GM18951 (cell line): Measurements from ENCODE around the gene APBA3.
A peak's percentile ranks its signal among the peaks of the same experiment; 100 is the strongest.

ENCODE experiments used
- POLR2A ChIP-seq: IDR thresholded peaks from 4 replicates; pipeline ENCODE4 v1.6.1; 2011; ENCODE audit warnings: mild to moderate bottlenecking; ENCODE audit not compliant: insufficient read length, insufficient read depth; ENCODE audit errors: extremely low read depth
- in situ Hi-C: fragments of 300-500 bp; cut with MboI; formaldehyde crosslinking; loops from one replicate; pipeline ENCODE4 v1.12.0; 2022; ENCODE audit warnings: low sequenced_read_pairs, mixed read lengths, inconsistent platforms; ENCODE audit not compliant: unreplicated experiment

Gene APBA3

GRCh38 chr19:3761382-3762129 is at the start of gene APBA3:
APBA3 (minus strand) TSS chr19:3761692; CDS start chr19:3760264, 1,428 bp downstream.
- peak; percentile 95 for TF ChIP-seq POLR2A
- in situ Hi-C loops, result no loop called here

- in situ Hi-C loops, result no loop called here
- TF ChIP-seq POLR2A, result no peak
These were observed 49.3 kb upstream of the APBA3 start for GRCh38 chr19:3810708-3811355.

DNA sequence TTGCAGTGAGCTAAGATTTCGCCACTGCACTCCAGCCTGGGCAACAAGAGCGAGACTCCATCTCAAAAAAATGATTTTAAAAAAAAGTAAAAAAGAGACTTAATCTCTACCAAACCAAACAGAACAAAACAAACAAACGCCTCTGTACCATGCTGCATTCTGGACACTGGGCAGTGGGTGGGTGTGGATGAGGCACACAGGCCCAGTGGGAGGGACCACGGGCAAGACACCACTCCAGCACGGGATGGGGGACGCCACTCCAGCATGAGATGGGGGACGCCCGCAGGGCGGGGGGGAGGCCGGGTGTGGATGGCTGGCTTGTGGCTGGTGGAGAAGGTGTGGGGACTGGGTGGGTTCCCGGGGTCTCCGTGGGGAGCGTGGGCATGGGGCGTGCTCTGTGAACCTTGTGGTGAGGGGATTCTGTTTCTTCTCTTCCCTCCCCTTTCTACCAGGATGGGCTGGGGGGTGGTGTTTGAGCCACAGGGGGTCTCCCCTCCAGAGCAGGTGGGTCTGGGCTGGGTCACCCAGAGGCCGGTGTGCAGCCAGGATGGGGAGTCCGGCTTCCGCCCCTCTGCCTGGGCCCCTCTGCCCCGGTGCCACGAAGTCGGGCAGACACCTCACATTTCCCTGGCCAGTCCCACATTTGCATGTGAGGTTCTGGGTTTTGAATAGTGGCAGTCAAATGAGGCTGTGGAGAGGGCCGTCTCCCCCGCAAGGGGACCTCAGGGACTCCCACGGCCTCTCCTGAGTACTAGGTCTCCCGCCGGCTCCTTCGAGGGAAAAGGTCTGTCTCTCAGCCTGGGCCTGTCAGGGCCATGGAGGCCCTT is 48.6 kb upstream of the APBA3 start:
- in situ Hi-C loops, result no loop called here
- peak; percentile 33 for TF ChIP-seq POLR2A

GRCh38 chr19:3808420-3809143 is 47.1 kb upstream of the APBA3 start:
- TF ChIP-seq POLR2A, result no peak
- in situ Hi-C loops, result no loop called here

- in situ Hi-C loops, result no loop called here
- TF ChIP-seq POLR2A, result no peak
These were observed 46.3 kb upstream of the APBA3 start for GRCh38 chr19:3807574-3808354.

DNA sequence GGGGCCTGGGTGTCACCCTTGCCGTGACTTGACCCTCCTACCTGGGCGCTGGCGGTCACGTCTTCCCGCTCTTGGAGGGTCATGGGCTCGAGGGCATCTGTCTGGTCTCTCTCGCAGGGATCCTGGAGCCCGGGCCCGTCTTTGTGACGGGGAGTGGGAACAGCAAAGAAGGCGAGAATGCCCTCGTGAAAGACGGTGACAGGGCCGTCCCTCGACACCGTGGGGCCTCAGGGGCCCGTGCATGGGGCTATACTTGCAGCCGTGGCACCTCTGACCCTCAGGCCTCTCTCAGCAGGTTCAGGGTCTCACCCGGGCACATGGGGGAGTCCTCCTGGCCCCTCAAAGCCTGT is 45.6 kb upstream of the APBA3 start:
- in situ Hi-C loops, result no loop called here
- TF ChIP-seq POLR2A, result no peak

DNA sequence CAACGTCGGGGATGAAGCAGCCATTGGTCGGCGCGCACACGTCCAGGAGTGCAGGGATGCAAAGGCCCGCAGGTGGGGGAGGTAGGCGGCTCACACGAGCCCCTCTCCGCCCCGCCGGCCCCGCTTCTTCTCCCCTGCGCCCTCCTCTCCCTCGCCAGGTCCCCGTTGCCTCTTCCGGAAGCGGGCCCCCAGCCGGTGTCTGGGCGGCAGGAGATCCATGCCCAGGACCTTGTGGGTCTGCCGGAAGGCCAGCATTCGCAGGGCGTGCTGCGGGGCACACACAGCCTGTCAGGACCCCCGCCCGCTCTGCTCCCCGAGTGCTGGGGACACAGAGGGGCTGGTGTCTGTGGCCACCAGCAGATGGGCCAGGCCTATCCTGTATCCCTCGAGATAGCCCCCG is 44.4 kb upstream of the APBA3 start:
- no peak for TF ChIP-seq POLR2A
- in situ Hi-C loops, result no loop called here

DNA sequence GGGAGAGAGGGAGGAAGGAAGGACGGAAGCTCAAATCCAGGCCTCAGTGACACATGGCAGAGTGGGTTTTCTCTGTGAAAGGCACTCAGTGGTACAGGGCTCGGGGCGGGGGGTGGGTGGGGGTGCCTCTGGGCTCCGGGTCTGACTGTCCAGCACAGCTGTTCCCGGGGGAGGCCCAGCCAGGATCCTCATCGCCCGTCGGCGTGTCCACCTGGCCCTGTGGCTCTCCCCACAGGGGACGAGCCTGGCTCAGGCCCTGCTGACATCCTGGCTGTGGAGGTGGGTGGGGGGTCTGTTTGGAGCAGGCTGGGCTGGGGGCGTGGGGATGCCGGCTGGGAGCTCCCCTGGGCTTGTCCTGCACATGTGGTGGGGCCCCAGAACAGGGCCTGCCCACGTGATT is 42.9 kb upstream of the APBA3 start:
- in situ Hi-C loops, result no loop called here
- TF ChIP-seq POLR2A, result no peak

GRCh38 chr19:3803986-3804385 is 42.5 kb upstream of the APBA3 start:
- in situ Hi-C loops, result no loop called here
- no peak for TF ChIP-seq POLR2A

DNA sequence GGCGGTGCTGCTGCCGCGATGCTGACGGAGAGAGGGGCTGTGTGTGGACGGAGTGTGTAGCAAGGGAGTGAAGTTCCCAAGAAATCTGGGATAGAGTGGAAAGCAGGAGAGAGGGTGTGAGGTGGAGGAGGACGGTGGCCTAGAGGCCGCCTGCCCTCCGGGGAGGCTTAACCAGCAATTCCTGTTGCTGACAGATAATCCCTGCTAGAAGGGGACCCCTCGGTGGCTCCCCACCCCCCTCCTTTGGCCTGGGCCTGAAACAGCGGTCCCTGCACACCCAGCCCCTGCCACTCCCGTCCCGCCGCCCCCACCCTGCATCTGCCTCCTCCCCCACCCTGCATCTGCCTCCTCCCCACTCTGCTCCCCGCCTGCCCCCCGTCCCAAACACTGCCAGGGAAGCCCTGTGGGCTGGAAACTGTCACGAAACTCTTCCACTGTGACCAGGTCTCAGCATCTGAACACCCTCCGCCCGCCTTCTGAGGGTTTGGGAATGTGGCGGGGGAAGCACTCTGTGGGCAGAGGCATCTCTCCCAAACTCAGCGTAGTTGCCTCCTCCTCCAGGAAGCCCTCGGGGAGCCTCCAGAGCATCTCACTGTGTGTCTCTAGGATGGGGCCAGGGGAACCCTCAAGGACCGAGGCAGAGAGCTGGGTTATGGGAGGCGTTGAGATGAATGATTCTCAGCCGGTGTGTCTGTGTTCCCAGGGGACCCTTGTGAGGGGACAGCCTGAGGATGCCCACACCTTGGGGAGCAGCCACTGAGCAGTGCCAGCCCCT is 41.8 kb upstream of the APBA3 start:
- no peak for TF ChIP-seq POLR2A
- in situ Hi-C loops, result no loop called here

GRCh38 chr19:3801412-3802096 is 40.1 kb upstream of the APBA3 start:
- in situ Hi-C loops, result no loop called here
- no peak for TF ChIP-seq POLR2A
